Ovary (tissue), 9 donors: ENCODE results near the gene LYRM1. TPM values are rescaled to one million over a fixed set of nuclear protein-coding genes. Genes with fewer than 3 reads are reported as not detected.

Source experiments
- DNase-seq, 5 donors: peaks; one replicate each; pipeline ENCODE4 v3.0.0-alpha.2; 2019 to 2020
- H3K27ac ChIP-seq, 2 donors: fragments of 200-600 bp; one replicate each; pipeline versions ENCODE4 v1.5.1 to v1.8.0; 2019 to 2022
- H3K27me3 ChIP-seq: fragments of 200-600 bp; one replicate; pipeline ENCODE4 v1.8.0; 2022
- H3K36me3 ChIP-seq: fragments of 200-600 bp; sonication (generic); one replicate; pipeline ENCODE4 v1.5.1; 2019
- H3K4me1 ChIP-seq: one replicate; pipeline ENCODE4 v1.8.1; 2013; ENCODE audit warnings: mild to moderate bottlenecking, moderate library complexity; ENCODE audit not compliant: insufficient read depth
- H3K4me3 ChIP-seq: fragments of 200-600 bp; sonication (generic); one replicate; pipeline ENCODE4 v1.5.1; 2017
- H3K9me3 ChIP-seq, 2 donors: fragments of 200-600 bp in 1 of 2; sonication (generic) in 1 of 2; one replicate each; pipeline versions ENCODE4 v1.5.1 to v1.8.1; 2013 to 2019; ENCODE audit warnings: mild to moderate bottlenecking in 1 of 2, moderate library complexity in 1 of 2
- EP300 ChIP-seq: sonication (generic); formaldehyde crosslinking; IDR thresholded peaks from one replicate; pipeline ENCODE4 v1.6.1; 2017; ENCODE audit warnings: antibody characterized with exemption
- POLR2A ChIP-seq: fragments of 450-650 bp; IDR thresholded peaks from one replicate; pipeline ENCODE4 v1.6.1; 2017; ENCODE audit warnings: antibody characterized with exemption, mild to moderate bottlenecking, moderate library complexity
- WGBS, 3 donors: extraction: QIAGEN DNeasy Blood & Tissue Kit in 1 of 3; methylation state at CpG; one replicate each; pipeline versions ENCODE4 v1.1.5 to v1.1.7; 2013 to 2017; 5-methylcytosine and 5-hydroxymethylcytosine counted together
- intact Hi-C, 4 donors: fragments of 100-400 bp; cut with DNase I; formaldehyde crosslinking; loops; one replicate each; pipeline versions ENCODE4 v1.11.0 to v1.15.1; 2022 to 2023
- polyA plus RNA-seq, 2 donors: library from polyadenylated mRNA; stranded (reverse); fragments of 200-250 nt in 1 of 2; fragments of 350-450 nt in 1 of 2; fragmentation: Illumina TruSeq in 1 of 2; extraction: RNeasy Lipid Tissue Mini Kit (QIAGEN cat#74804) in 1 of 2; gene quantifications; one replicate each; pipeline ENCODE4 v1.2.3, GENCODE V29; 2013 to 2014
- total RNA-seq, 7 donors: library from RNA; depleted of rRNA in 2 of 7; stranded (reverse); fragments of >200 nt in 2 of 7; fragmentation: NEBNext Ultra II Directional in 3 of 7; extraction: Animal tissue kit (Norgen Biotek cat#: 25700) in 3 of 7; gene quantifications; one replicate each; pipeline versions ENCODE4 v1.1.0 to v1.2.4, GENCODE V29; 2016 to 2023
- TF ChIP-seq, protein P1 (sequence below), 3 donors: fragments of 450-650 bp in 2 of 3; fragments of 200-600 bp in 1 of 3; IDR thresholded peaks; one replicate each; pipeline versions ENCODE4 v1.5.1 to v1.8.0; 2016 to 2022; ENCODE audit warnings: antibody characterized with exemption in 3 of 3, mild to moderate bottlenecking in 1 of 3
- donor health status: DM: no; HTN: no; CAD: no; lungs with moderate emphysema.
- donor health status: DM: no; HTN: no; CAD: no.
- donor health status: Bipolar disorder and iron deficiency.
- donor health status: DM: yes; HTN: yes; CAD: no.
- donor health status: DM: no; HTN: no; CAD: no.
- donor health status: DM: yes; HTN: yes; CAD: no.

LYRM1 gene
- total and polyA plus RNA-seq, 9 donors: 31.6 to 64.5 (median 43.9) TPM

GRCh38 chr16:20918486-20919239 is 18.1 kb downstream of the LYRM1 start:
- Histone ChIP-seq H3K27me3 (no peaks in the 10 kb centered on the region), H3K36me3 (no peaks in the 10 kb centered on the region), H3K27ac (no peak overlapping the region), H3K4me3 (no peak overlapping the region), H3K4me1 (peaks cover 5% of the 10 kb centered on the region), H3K9me3 (no peaks in the 10 kb centered on the region)
- peak in 1 of 5 donors; percentile 33 for DNase-seq
- no peak for TF ChIP-seq EP300
- TF ChIP-seq, protein P1, sequence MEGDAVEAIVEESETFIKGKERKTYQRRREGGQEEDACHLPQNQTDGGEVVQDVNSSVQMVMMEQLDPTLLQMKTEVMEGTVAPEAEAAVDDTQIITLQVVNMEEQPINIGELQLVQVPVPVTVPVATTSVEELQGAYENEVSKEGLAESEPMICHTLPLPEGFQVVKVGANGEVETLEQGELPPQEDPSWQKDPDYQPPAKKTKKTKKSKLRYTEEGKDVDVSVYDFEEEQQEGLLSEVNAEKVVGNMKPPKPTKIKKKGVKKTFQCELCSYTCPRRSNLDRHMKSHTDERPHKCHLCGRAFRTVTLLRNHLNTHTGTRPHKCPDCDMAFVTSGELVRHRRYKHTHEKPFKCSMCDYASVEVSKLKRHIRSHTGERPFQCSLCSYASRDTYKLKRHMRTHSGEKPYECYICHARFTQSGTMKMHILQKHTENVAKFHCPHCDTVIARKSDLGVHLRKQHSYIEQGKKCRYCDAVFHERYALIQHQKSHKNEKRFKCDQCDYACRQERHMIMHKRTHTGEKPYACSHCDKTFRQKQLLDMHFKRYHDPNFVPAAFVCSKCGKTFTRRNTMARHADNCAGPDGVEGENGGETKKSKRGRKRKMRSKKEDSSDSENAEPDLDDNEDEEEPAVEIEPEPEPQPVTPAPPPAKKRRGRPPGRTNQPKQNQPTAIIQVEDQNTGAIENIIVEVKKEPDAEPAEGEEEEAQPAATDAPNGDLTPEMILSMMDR (IDR thresholded peaks at IDR 0.05): no peak
- TF ChIP-seq POLR2A: no peak
- intact Hi-C loops: no loop called here
- WGBS, 3 donors: 44 to 56% (median 45%) methylated on average over 4 of the region's 4 CpGs

GRCh38 chr16:20920091-20920490 is 19.5 kb downstream of the LYRM1 start:
- Histone ChIP-seq H3K27ac (no peak overlapping the region), H3K4me3 (no peak overlapping the region), H3K27me3 (no peaks in the 10 kb centered on the region), H3K9me3 (no peaks in the 10 kb centered on the region), H3K4me1 (peaks cover 4% of the 10 kb centered on the region), H3K36me3 (no peaks in the 10 kb centered on the region)
- WGBS, 3 donors: 89 to 90% (median 89%) methylated on average over 5 of the region's 5 CpGs
- TF ChIP-seq EP300 (no peak), POLR2A (no peak)
- TF ChIP-seq, protein P1 (IDR thresholded peaks at IDR 0.05): no peak
- intact Hi-C loops: no loop called here
- no peak for DNase-seq

GRCh38 chr16:20920799-20921198 is 20.2 kb downstream of the LYRM1 start:
- WGBS, 3 donors: 97 to 99% (median 97%) methylated on average over 2 of the region's 2 CpGs
- H3K4me1 ChIP-seq: no peaks in the 10 kb centered on the region
- intact Hi-C loops: no loop called here

GRCh38 chr16:20923876-20924275 is 23.3 kb downstream of the LYRM1 start:
- Histone ChIP-seq H3K27ac (no peak overlapping the region), H3K4me1 (no peaks in the 10 kb centered on the region), H3K4me3 (no peak overlapping the region), H3K36me3 (no peaks in the 10 kb centered on the region), H3K9me3 (no peaks in the 10 kb centered on the region), H3K27me3 (no peaks in the 10 kb centered on the region)
- intact Hi-C loops: no loop called here
- no peak for DNase-seq
- no peak for TF ChIP-seq EP300
- TF ChIP-seq, protein P1 (IDR thresholded peaks at IDR 0.05): no peak
- no peak for TF ChIP-seq POLR2A
- 93 to 98% (median 95%) methylated on average over 3 of the region's 3 CpGs for WGBS, 3 donors

More at GRCh38 chr16:20920799-20921198, 20.2 kb downstream of the LYRM1 start:
- Histone ChIP-seq H3K36me3 (no peaks in the 10 kb centered on the region), H3K4me3 (no peak overlapping the region), H3K27me3 (no peaks in the 10 kb centered on the region), H3K9me3 (no peaks in the 10 kb centered on the region), H3K27ac (no peak overlapping the region)
- TF ChIP-seq EP300: no peak
- no peak for DNase-seq

DNA sequence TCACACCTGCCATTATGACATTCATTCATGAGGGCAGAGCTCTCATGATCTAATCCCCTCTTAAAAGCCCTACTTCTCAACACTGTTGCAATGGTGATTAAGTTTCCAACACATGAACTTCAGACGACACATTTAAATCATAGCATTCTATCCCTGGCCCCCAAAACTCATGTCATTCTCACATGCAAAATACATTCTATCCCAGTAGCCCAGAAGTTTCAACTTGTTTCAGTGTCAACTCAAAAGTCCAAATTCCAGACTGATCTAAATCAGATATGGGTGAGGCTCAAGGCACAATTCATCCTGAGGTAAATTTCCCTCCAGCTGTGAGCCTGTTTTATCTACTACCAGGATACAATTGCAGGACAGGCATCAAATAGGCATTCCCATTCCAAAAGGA is 25.2 kb downstream of the LYRM1 start:
- Histone ChIP-seq H3K4me3 (no peak overlapping the region), H3K4me1 (no peaks in the 10 kb centered on the region), H3K36me3 (no peaks in the 10 kb centered on the region), H3K27me3 (no peaks in the 10 kb centered on the region), H3K9me3 (no peaks in the 10 kb centered on the region), H3K27ac (no peak overlapping the region)
- WGBS, 3 donors: 87 to 98% (median 93%) methylated on average over 1 of the region's 1 CpG
- no peak for TF ChIP-seq POLR2A
- TF ChIP-seq, protein P1 (IDR thresholded peaks at IDR 0.05): no peak
- TF ChIP-seq EP300: no peak
- intact Hi-C loops: no loop called here
- DNase-seq: no peak
